H1 (cell line): Measurements from ENCODE around the gene UBE2F. TPM values are rescaled to one million over a fixed set of nuclear protein-coding genes. Genes with fewer than 3 reads are reported as not detected.

Source experiments
- CTCF ChIA-PET: fragments of 300-600 bp; sonication (Branson Sonifier 250); formaldehyde crosslinking; loops from one replicate; lab custom pipeline; 2021; ENCODE audit not compliant: partially characterized antibody; lab: Charles Lee
- POLR2A ChIA-PET: fragments of 300-600 bp; sonication (Branson Sonifier 250); formaldehyde crosslinking; loops from one replicate; lab custom pipeline; 2021; ENCODE audit warnings: inconsistent platforms; ENCODE audit not compliant: partially characterized antibody; lab: Charles Lee
- DNase-seq, 2 experiments: peaks; one replicate each; pipeline versions ENCODE4 v3.0.0 to v3.0.0-alpha.2; 2010 to 2022; ENCODE audit warnings: low spot score in 2 of 2, low read depth in 1 of 2, mixed read lengths in 1 of 2
- FAIRE-seq: peaks from 2 replicates; lab custom pipeline; 2011; peaks lifted over from hg19 to GRCh38; lab: Jason Lieb, UNC
- H2AFZ ChIP-seq: 2 replicates; pipeline ENCODE4 v1.8.1; 2012; ENCODE audit warnings: low read length, inconsistent platforms
- H2AK5ac ChIP-seq: 2 replicates; pipeline ENCODE4 v1.6.1; 2013; ENCODE audit warnings: low read depth, low read length
- H2BK120ac ChIP-seq: replicated peaks from 2 replicates; pipeline ENCODE3; 2013; ENCODE audit warnings: low read depth, low read length, inconsistent platforms
- H2BK12ac ChIP-seq: 2 replicates; pipeline ENCODE4 v1.6.1; 2013; ENCODE audit warnings: low read depth, low read length
- H2BK15ac ChIP-seq: 2 replicates; pipeline ENCODE4 v1.6.1; 2013; ENCODE audit warnings: low read length
- H2BK20ac ChIP-seq: 2 replicates; pipeline ENCODE4 v1.6.1; 2013; ENCODE audit warnings: low read length
- H2BK5ac ChIP-seq: 2 replicates; pipeline ENCODE4 v1.6.1; 2013; ENCODE audit warnings: low read depth, low read length
- H3K14ac ChIP-seq: 2 replicates; pipeline ENCODE4 v1.6.1; 2013; ENCODE audit warnings: inconsistent platforms; ENCODE audit not compliant: insufficient read length
- H3K18ac ChIP-seq: 2 replicates; pipeline ENCODE4 v1.6.1; 2013; ENCODE audit warnings: low read length; ENCODE audit errors: extremely low read depth
- H3K23ac ChIP-seq: 2 replicates; pipeline ENCODE4 v1.6.1; 2013; ENCODE audit warnings: inconsistent platforms; ENCODE audit not compliant: insufficient read length
- H3K23me2 ChIP-seq: 2 replicates; pipeline ENCODE4 v1.6.1; 2013; ENCODE audit warnings: low read depth, low read length
- H3K27ac ChIP-seq: 2 replicates; pipeline ENCODE4 v1.6.1; 2011; ENCODE audit warnings: low read depth, low read length, inconsistent platforms
- H3K27me3 ChIP-seq, 4 experiments: replicated peaks in 1 of 4; 1 replicate in 1 of 4; 2 replicates in 3 of 4; pipeline versions ENCODE4 v1.6.1 to v1.8.1; 2011 to 2013; ENCODE audit warnings: low read length in 3 of 4, mild to moderate bottlenecking in 3 of 4, inconsistent platforms in 2 of 4, mixed read lengths in 2 of 4, moderate library complexity in 1 of 4; ENCODE audit not compliant: control insufficient read depth in 3 of 4, insufficient read depth in 3 of 4; ENCODE audit errors: extremely low read depth in 1 of 4
- H3K36me3 ChIP-seq, 4 experiments: 2 replicates each; pipeline versions ENCODE4 v1.6.1 to v1.8.1; 2011 to 2013; ENCODE audit warnings: mild to moderate bottlenecking in 4 of 4, low read length in 3 of 4, moderate library complexity in 2 of 4, control low read depth in 1 of 4, inconsistent platforms in 1 of 4; ENCODE audit not compliant: insufficient read depth in 4 of 4, control insufficient read depth in 2 of 4
- H3K4ac ChIP-seq: replicated peaks from 2 replicates; pipeline ENCODE3; 2013; ENCODE audit warnings: low read length, low read depth, mixed read lengths, inconsistent platforms; ENCODE audit not compliant: insufficient read length
- H3K4me1 ChIP-seq, 4 experiments: replicated peaks in 1 of 4; 1 replicate in 1 of 4; 2 replicates in 3 of 4; pipeline versions ENCODE4 v1.6.1 to v1.8.1; 2011 to 2013; ENCODE audit warnings: low read length in 3 of 4, inconsistent platforms in 2 of 4, mixed read lengths in 1 of 4; ENCODE audit not compliant: insufficient read depth in 4 of 4, control insufficient read depth in 3 of 4
- H3K4me2 ChIP-seq, 2 experiments: 2 replicates each; pipeline versions ENCODE4 v1.6.1 to v1.8.1; 2011 to 2013; ENCODE audit warnings: low read depth in 2 of 2, low read length in 2 of 2, control low read depth in 1 of 2, inconsistent platforms in 1 of 2, mild to moderate bottlenecking in 1 of 2; ENCODE audit not compliant: insufficient read depth in 1 of 2
- H3K4me3 ChIP-seq, 4 experiments: fragments of 200-600, 300-600 bp in 1 of 4; sonication (generic), shearing (Covaris generic), sonication (Bioruptor Twin) in 1 of 4; 2 replicates each; pipeline versions ENCODE4 v1.5.1 to v1.8.1; 2011 to 2016; ENCODE audit warnings: low read length in 4 of 4, low read depth in 3 of 4, control low read depth in 2 of 4, inconsistent platforms in 2 of 4, mild to moderate bottlenecking in 2 of 4, mixed read lengths in 1 of 4, moderate library complexity in 1 of 4; ENCODE audit not compliant: insufficient read depth in 2 of 4; ENCODE audit errors: extremely low read depth in 1 of 4
- H3K56ac ChIP-seq: replicated peaks from 2 replicates; pipeline ENCODE3; 2013; ENCODE audit warnings: low read depth, mild to moderate bottlenecking, mixed read lengths, low read length, inconsistent platforms; ENCODE audit not compliant: insufficient read length
- H3K79me1 ChIP-seq: 2 replicates; pipeline ENCODE4 v1.6.1; 2013; ENCODE audit warnings: low read depth, low read length, control low read depth
- H3K79me2 ChIP-seq, 2 experiments: 2 replicates each; pipeline versions ENCODE4 v1.6.1 to v1.8.1; 2012 to 2013; ENCODE audit warnings: low read length in 2 of 2, mild to moderate bottlenecking in 2 of 2, inconsistent platforms in 1 of 2; ENCODE audit not compliant: insufficient read depth in 2 of 2, control insufficient read depth in 1 of 2
- H3K9ac ChIP-seq, 4 experiments: replicated peaks in 1 of 4; 1 replicate in 1 of 4; 2 replicates in 3 of 4; pipeline versions ENCODE4 v1.6.1 to v1.8.1; 2011 to 2013; ENCODE audit warnings: low read depth in 3 of 4, low read length in 3 of 4, control low read depth in 2 of 4, mild to moderate bottlenecking in 2 of 4, moderate library complexity in 2 of 4, inconsistent platforms in 1 of 4; ENCODE audit errors: extremely low read depth in 1 of 4
- H3K9me3 ChIP-seq, 2 experiments: 2 replicates each; pipeline versions ENCODE4 v1.6.1 to v1.8.1; 2012 to 2013; ENCODE audit warnings: mild to moderate bottlenecking in 2 of 2, moderate library complexity in 2 of 2, control low read depth in 1 of 2, inconsistent platforms in 1 of 2, low read depth in 1 of 2, low read length in 1 of 2, mixed read lengths in 1 of 2; ENCODE audit not compliant: insufficient read depth in 2 of 2
- H4K20me1 ChIP-seq, 2 experiments: replicated peaks in 1 of 2; 2 replicates each; pipeline versions ENCODE3 to v1.8.1; 2011 to 2013; ENCODE audit warnings: inconsistent platforms in 2 of 2, low read length in 2 of 2, mild to moderate bottlenecking in 1 of 2; ENCODE audit not compliant: insufficient read depth in 2 of 2, control insufficient read depth in 1 of 2
- H4K5ac ChIP-seq: 2 replicates; pipeline ENCODE4 v1.6.1; 2013; ENCODE audit warnings: low read length, low read depth, mixed read lengths, inconsistent platforms; ENCODE audit not compliant: insufficient read length
- H4K8ac ChIP-seq: 2 replicates; pipeline ENCODE4 v1.8.0; 2013; ENCODE audit warnings: mild to moderate bottlenecking, moderate library complexity, low read length, inconsistent platforms; ENCODE audit not compliant: insufficient read depth; ENCODE audit errors: extremely low read depth
- H4K91ac ChIP-seq: replicated peaks from 2 replicates; pipeline ENCODE3; 2013; ENCODE audit warnings: low read length, mixed read lengths, inconsistent platforms; ENCODE audit not compliant: insufficient read length
- ASH2L ChIP-seq: fragments of 200-600, 300-600 bp; sonication (generic); IDR thresholded peaks from one replicate; pipeline ENCODE4 v1.7.1; 2017; ENCODE audit warnings: low read length
- JUND ChIP-seq: IDR thresholded peaks from 2 replicates; pipeline ENCODE4 v1.6.1; 2011; ENCODE audit warnings: mild to moderate bottlenecking, improper control_type of control experiment, low read length
- KDM5A ChIP-seq: fragments of 200-600 bp; IDR thresholded peaks from 2 replicates; pipeline ENCODE4 v1.7.1; 2012; ENCODE audit warnings: mild to moderate bottlenecking, low read length, inconsistent platforms, mixed read lengths
- MAX ChIP-seq: IDR thresholded peaks from 2 replicates; pipeline ENCODE4 v1.6.1; 2012; ENCODE audit warnings: inconsistent platforms
- RBBP5 ChIP-seq: IDR thresholded peaks from 2 replicates; pipeline ENCODE4 v1.7.1; 2012; ENCODE audit warnings: low read depth, mild to moderate bottlenecking, inconsistent platforms, low read length, moderate library complexity, borderline replicate concordance
- SIRT6 ChIP-seq: IDR thresholded peaks from one replicate; pipeline ENCODE4 v1.7.1; 2012; ENCODE audit warnings: low read length, inconsistent platforms
- WGBS, 2 experiments: shearing (Covaris generic) in 1 of 2; methylation state at CpG; one replicate each; pipeline versions ENCODE4 v1.1.6 to v1.1.7; 2013 to 2015; ENCODE audit warnings: low lambda C conversion rate in 2 of 2, mixed read lengths in 2 of 2, inconsistent platforms in 1 of 2, low coverage in 1 of 2, missing lambda C conversion rate in 1 of 2; ENCODE audit not compliant: insufficient replicate concordance in 2 of 2, insufficient coverage in 1 of 2, insufficient read length in 1 of 2; ENCODE audit errors: extremely low coverage in 1 of 2, missing lambda C conversion rate in 1 of 2; 5-methylcytosine and 5-hydroxymethylcytosine counted together
- polyA plus RNA-seq, 7 experiments: library from polyadenylated mRNA; depleted of rRNA in 3 of 7; stranded (reverse) in 5 of 7; unstranded in 2 of 7; fragments of >200 nt in 5 of 7; fragments of 200-250 nt in 2 of 7; gene quantifications; 1 replicate in 5 of 7; 2 replicates in 1 of 7; 4 replicates in 1 of 7; pipeline versions ENCODE4 v1.2.1 to v1.2.3, GENCODE V29; 2011 to 2013; ENCODE audit warnings: missing spikeins in 2 of 7, mixed read lengths in 2 of 7
- total RNA-seq: library from RNA; stranded (reverse); fragmentation: NEBNext Ultra II Directional; extraction: Animal tissue kit (Norgen Biotek cat#: 25700); gene quantifications from 2 replicates; pipeline ENCODE4 v1.2.1, GENCODE V29; 2021
- TF ChIP-seq, protein P1 (sequence below): IDR thresholded peaks from 2 replicates; pipeline ENCODE4 v1.6.1; 2012; ENCODE audit warnings: low read length, inconsistent platforms

Gene UBE2F
- total and polyA plus RNA-seq, 2 of the 8 experiments (the other 6 are each of a cell fraction or from before 2014, with no cell fraction given) = 43.3 to 59.8 TPM

GRCh38 chr2:237934186-237934585 is 32.6 kb upstream of the UBE2F start:
- Histone ChIP-seq H2BK5ac (no peak overlapping the region), H2BK20ac (no peak overlapping the region), H4K5ac (no peak overlapping the region), H2BK15ac (no peak overlapping the region), H2AFZ (no peak overlapping the region), H3K9me3 (no peaks in the 10 kb centered on the region), H3K14ac (no peak overlapping the region), H3K79me2 (no peaks in the 10 kb centered on the region), H3K27me3 (no peaks in the 10 kb centered on the region), H3K4me1 (no peaks in the 10 kb centered on the region), H3K4me2 (no peak overlapping the region), H3K56ac (no peak overlapping the region), H3K23ac (no peak overlapping the region), H2BK12ac (no peak overlapping the region), H3K36me3 (no peaks in the 10 kb centered on the region), H3K23me2 (no peaks in the 10 kb centered on the region), H3K9ac (no peak overlapping the region), H2AK5ac (no peak overlapping the region), H4K20me1 (no peaks in the 10 kb centered on the region), H3K79me1 (no peaks in the 10 kb centered on the region), H3K18ac (no peak overlapping the region), H3K4ac (no peak overlapping the region), H4K8ac (no peak overlapping the region), H4K91ac (no peak overlapping the region), H3K4me3 (no peak overlapping the region), H2BK120ac (no peak overlapping the region), H3K27ac (no peak overlapping the region)
- POLR2A ChIA-PET = no interaction called here
- 84% methylated on average over 5 of the region's 5 CpGs; no CpG with 5 or more reads in 1 of the 2 experiments for WGBS, 2 experiments
- CTCF ChIA-PET = interaction anchor here (1.5 kb wide), 1 partner anchor 11 kb away, joined by 5 read pairs; no protein-coding TSS in a partner anchor
- DNase-seq (no peak), FAIRE-seq (no peak)
- no peak for TF ChIP-seq SIRT6
- TF ChIP-seq, protein P1, sequence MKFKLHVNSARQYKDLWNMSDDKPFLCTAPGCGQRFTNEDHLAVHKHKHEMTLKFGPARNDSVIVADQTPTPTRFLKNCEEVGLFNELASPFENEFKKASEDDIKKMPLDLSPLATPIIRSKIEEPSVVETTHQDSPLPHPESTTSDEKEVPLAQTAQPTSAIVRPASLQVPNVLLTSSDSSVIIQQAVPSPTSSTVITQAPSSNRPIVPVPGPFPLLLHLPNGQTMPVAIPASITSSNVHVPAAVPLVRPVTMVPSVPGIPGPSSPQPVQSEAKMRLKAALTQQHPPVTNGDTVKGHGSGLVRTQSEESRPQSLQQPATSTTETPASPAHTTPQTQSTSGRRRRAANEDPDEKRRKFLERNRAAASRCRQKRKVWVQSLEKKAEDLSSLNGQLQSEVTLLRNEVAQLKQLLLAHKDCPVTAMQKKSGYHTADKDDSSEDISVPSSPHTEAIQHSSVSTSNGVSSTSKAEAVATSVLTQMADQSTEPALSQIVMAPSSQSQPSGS = no peak
- TF ChIP-seq JUND = no peak
- TF ChIP-seq RBBP5 = no peak
- TF ChIP-seq ASH2L = no peak
- TF ChIP-seq MAX = no peak
- TF ChIP-seq KDM5A = no peak
